AG09319 (cell line): Measurements from ENCODE around the gene OR4D10.

Source experiments
- DNase-seq: peaks from one replicate; pipeline ENCODE4 v3.0.0-alpha.2; 2010; ENCODE audit warnings: low read depth; ENCODE audit errors: extremely low read depth
- TF ChIP-seq, protein P1 (sequence below): IDR thresholded peaks from 2 replicates; pipeline ENCODE4 v1.5.1; 2011; ENCODE audit warnings: low read depth, mild to moderate bottlenecking, inconsistent platforms, low read length, moderate library complexity

OR4D10 gene

DNA sequence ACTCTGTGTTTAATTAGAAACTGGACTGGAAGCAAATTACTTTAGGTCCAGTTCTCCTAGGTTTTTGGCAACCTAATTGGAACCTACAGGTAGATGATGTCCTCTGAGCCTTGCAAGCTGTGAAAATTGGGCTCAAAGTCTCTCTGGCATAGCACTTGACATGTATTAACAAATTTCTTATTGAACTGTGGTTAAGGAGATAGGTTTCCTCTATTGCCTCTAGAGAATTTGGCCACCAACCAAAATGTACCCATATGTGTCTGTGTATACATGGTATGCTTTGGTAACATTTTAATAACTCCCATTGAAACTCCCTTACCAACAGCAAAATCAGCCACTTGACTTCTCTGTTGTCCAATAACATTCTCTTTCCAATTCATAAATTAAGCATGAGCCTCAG is at the start of gene OR4D10:
OR4D10 (plus strand) TSS at position 301 of the 400 bp plus-strand sequence. CDS start 4,115 bp downstream, outside the sequence.
- DNase-seq: no peak
- TF ChIP-seq, protein P1, sequence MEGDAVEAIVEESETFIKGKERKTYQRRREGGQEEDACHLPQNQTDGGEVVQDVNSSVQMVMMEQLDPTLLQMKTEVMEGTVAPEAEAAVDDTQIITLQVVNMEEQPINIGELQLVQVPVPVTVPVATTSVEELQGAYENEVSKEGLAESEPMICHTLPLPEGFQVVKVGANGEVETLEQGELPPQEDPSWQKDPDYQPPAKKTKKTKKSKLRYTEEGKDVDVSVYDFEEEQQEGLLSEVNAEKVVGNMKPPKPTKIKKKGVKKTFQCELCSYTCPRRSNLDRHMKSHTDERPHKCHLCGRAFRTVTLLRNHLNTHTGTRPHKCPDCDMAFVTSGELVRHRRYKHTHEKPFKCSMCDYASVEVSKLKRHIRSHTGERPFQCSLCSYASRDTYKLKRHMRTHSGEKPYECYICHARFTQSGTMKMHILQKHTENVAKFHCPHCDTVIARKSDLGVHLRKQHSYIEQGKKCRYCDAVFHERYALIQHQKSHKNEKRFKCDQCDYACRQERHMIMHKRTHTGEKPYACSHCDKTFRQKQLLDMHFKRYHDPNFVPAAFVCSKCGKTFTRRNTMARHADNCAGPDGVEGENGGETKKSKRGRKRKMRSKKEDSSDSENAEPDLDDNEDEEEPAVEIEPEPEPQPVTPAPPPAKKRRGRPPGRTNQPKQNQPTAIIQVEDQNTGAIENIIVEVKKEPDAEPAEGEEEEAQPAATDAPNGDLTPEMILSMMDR: no peak

DNA sequence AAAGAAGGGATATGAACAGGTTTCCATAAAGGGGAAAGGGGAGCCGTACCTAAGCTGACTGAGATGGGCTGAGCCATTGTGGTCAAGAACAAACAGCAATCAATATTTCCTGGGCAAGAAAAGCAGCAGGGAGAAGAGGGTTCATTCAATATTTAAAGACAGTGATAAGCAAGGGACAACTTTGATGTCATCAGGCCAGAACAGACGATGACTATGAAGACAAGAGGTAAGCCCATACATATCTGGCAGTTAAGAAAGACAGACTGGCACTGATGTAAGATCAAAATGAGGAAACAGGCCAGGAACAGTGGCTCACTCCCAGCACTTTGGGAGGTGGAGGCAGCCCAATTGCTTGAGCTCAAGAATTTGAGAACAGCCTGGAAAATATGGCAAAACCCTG is 49.3 kb upstream of the OR4D10 start:
- no peak for DNase-seq
- TF ChIP-seq, protein P1: no peak

DNA sequence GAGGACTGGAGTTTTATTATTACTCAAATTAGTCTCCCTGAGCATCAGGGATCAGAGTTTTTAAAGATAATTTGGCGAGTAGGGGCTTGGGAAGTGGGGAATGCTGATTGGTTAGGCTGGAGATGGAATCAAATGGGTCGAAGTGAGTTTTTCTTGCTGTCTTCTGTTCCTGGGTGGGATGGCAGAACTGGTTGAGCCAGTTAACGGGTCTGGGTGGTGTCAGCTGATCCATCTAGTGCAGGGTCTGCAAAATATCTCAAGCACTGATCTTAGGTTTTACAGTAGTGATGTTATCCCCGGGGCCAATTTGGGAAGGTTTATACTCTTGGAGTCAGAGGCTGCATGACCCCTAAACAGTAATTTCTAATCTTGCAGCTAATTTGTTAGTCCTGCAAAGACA is 48.0 kb upstream of the OR4D10 start:
- TF ChIP-seq, protein P1: no peak
- no peak for DNase-seq

DNA sequence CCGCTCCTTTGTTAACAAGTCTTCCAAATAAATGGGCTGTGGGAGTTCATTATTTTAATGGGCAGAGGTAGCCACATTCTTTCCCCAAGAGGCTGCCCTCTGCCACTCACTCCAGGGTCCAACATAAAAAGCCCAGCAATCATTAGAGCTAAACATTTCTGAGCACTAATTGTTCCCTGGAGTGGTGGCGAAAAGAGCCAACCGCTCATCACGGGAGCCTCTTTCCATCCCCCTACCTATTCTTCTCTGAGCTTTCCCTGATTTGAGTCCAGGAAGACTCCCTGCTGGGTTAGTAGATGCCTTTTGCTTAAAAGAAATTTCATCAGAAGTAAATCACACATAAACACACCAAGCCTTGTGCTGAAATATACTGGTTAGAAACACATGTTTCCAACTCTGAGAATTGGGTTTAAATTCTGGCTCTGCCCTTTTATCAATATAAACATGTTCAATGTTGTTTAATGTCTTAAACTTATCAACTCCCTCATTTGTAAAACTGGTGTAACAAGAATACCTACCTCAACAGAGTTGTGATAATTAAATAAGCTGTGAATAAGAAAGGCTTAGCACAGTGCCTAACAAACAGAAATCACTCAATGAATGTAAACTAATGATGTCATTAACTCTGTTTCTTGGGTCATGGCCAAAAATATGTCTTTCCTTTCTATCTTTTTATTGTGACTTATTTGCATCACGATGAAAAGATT is 46.6 kb upstream of the OR4D10 start, which contains the start of gene OR5A2:
OR5A2 (minus strand) TSS at position 53 of the 707 bp plus-strand sequence. CDS start 3,460 bp downstream, outside the sequence.
- no peak for DNase-seq
- TF ChIP-seq, protein P1: no peak

DNA sequence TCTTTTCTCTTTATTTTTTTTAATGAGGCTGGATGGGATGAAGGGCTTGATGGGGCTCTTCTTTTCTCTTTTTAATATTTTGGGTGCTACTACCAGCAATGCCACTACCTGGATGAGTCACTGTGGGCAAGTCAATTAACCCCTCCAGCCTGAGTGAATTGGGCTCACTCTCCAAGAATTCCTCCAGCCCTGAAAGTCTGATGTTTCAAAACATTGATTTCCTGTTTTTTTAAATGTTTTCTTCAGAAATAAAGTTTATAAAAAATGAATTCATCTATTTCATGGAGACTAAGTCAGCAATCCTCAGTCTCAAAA is 46.1 kb upstream of the OR4D10 start:
- TF ChIP-seq, protein P1: no peak
- DNase-seq: no peak

DNA sequence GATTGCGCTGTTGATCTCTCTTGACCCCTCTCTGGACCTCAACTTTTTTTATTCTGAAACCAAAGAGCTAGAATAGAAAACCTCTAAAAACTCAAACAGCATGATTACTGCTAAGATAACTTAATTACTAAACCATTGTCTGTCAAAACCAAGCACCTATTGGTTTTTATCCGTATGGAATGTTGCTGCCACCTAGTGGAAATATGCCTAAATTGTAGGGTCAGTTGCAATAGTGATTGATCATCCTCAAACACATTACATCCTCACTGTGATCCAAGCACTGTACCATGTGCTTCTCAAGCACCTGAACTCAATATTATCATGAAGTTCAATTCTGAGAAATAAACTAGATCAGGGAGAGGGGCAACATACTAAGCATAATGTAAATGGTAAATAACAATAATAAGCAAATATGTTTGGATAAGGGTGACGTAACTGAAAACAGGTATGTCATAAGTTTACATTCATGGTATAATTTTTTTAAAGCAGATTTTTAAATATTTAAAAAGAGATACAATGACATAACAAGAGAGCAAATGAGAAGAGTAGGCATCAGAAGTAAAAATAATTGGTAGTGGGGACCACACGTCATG is 43.1 kb upstream of the OR4D10 start:
- peak; percentile 2 for DNase-seq

DNA sequence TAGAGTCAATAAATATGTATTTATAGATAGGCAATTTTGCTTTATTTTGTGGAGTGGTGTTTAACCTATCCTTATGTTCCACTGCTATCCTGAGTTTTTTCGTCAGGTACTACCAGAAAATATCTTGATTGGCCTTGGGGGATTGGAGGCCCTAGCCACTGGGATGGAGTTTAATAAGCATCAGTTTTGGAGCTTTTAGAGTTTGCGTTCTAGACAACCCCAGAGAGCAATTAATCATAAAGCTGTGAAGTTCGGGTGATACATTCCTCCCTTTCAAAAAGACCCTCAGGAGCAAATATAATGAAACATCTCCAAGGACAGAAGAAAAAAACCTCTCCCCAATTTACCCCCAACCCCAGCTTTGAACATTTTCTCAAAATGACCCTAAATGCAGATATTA is 36.9 kb upstream of the OR4D10 start, which contains the start of gene OR5A1:
OR5A1 (plus strand) TSS at position 301 of the 400 bp plus-strand sequence. CDS start 6,700 bp downstream, outside the sequence.
- TF ChIP-seq, protein P1: no peak

More for the DNA sequence above, 43.1 kb upstream of the OR4D10 start:
- TF ChIP-seq, protein P1: peak; percentile 65

More for the DNA sequence above, 36.9 kb upstream of the OR4D10 start, which contains the start of gene OR5A1:
- DNase-seq: no peak
